ENCODE results near the gene TNNT3. TPM values are rescaled to one million over a fixed set of nuclear protein-coding genes. Genes with fewer than 3 reads are reported as not detected.

The TNNT3 gene
- total RNA-seq, 1 donor: not detected

DNA sequence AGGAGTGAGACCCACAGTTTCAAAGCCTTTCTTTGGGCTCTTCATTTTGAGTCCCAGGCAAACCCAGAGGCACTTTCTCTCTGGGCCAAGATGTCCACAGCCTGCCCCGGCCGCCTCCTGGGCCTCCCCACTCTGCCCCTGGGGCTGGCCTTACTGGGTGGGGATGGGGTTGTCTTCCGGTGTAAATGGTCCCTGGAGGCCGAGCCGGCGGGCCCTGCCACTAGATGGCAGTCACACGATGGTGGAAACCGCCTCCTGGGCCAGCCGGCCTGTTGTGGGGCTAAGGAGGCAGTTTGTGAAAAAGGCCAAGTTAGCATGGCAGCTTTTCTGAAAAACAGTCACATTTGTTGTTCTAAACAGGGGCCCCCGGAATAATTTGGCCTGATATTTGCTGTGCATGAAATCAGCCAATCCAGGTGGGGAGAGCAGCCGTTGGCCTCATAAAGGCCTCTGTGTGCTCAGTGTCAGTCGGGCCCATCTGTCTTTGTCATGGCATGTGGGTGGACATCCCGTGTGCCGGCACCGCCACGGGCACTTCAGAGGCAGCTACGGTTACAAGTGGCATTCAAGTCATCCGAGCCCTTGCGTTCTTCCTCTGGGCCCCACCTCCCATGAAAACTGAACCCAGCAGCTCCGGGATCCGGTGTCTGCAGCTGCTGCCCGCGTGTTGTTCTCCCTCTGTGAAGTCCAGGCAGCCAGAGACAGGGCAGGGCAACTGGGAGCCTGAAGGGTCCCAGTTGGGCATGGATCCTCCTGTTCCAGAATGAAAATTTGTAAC lies 34.2 kb downstream of the TNNT3 start:
- DNase-seq (ENCODE audit: low read depth): peak; percentile 28
- TF ChIP-seq, protein P1, sequence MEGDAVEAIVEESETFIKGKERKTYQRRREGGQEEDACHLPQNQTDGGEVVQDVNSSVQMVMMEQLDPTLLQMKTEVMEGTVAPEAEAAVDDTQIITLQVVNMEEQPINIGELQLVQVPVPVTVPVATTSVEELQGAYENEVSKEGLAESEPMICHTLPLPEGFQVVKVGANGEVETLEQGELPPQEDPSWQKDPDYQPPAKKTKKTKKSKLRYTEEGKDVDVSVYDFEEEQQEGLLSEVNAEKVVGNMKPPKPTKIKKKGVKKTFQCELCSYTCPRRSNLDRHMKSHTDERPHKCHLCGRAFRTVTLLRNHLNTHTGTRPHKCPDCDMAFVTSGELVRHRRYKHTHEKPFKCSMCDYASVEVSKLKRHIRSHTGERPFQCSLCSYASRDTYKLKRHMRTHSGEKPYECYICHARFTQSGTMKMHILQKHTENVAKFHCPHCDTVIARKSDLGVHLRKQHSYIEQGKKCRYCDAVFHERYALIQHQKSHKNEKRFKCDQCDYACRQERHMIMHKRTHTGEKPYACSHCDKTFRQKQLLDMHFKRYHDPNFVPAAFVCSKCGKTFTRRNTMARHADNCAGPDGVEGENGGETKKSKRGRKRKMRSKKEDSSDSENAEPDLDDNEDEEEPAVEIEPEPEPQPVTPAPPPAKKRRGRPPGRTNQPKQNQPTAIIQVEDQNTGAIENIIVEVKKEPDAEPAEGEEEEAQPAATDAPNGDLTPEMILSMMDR (IDR thresholded peaks at IDR 0.05; ENCODE audit: insufficient read depth, low read depth, low read length): no peak

DNA sequence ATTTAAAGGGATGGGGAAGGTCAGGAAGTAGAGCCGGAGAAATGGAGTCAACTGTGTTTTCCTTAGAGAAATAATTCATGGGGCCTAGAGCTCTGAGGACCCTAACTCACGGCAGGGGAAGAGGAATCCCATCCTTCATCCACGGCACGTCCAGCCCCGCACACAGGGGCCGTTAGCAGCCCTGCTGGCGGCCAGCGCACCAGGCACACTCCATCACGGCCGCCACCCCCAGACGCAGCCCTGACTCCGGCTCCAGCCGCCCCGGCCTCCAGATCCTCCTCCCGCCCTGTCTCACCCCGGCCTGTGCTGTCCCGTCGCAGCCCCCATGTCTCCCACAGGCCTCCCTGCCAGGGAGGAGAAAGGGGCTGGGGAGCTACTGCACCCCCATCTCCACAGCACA lies 38.9 kb downstream of the TNNT3 start:
- TF ChIP-seq, protein P1 (IDR thresholded peaks at IDR 0.05; ENCODE audit: insufficient read depth, low read depth, low read length): no peak
- no peak for DNase-seq (ENCODE audit: low read depth)
- H3K4me3 ChIP-seq (ENCODE audit: low read depth, low read length): no peak overlapping the region

More for the DNA sequence above, 34.2 kb downstream of the TNNT3 start:
- H3K4me3 ChIP-seq (ENCODE audit: low read depth, low read length): no peak overlapping the region

DNA sequence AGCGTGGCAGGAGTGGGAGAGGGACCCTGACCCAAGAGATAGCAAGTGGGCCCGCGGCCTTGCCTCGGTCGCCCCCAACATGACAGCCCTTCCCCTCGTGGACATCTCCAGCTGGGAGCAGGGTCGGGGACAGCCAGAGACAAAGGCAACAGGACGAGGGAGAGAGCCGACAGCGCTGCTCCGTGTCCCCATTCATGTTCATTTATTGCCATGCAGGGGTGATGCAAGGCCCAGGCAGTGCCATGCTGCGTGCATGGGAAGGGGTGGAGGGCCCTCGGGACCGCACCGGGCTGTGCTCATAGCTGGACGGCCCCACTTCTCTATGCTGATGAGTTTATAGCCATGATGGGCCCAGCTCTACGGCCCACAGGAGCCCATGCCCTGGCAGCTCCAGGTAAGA lies 40.3 kb downstream of the TNNT3 start:
- TF ChIP-seq, protein P1 (IDR thresholded peaks at IDR 0.05; ENCODE audit: insufficient read depth, low read depth, low read length): no peak
- no peak overlapping the region for H3K4me3 ChIP-seq (ENCODE audit: low read depth, low read length)
- DNase-seq (ENCODE audit: low read depth): no peak

DNA sequence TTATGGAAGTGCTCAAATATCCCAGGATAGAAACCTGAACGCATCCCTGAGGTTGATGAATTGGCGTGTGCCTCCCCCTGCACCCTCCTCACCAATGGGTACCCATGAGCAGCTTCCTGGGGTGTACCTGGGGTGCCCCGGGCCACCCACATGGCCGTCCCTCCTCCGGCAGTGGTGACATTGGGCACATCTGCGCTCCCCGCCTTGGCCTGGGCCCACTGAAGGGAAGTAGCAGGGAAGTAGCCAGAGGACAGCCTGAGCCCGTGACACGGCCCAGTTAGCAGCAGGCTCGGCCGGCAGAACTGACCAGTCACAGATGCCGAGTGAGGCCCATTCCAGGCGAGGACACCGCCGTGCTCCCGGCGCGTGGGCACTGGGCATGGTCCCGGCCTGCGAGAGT lies 44.4 kb downstream of the TNNT3 start:
- no peak for DNase-seq (ENCODE audit: low read depth)
- H3K4me3 ChIP-seq (ENCODE audit: low read depth, low read length): no peak overlapping the region
- TF ChIP-seq, protein P1 (IDR thresholded peaks at IDR 0.05; ENCODE audit: insufficient read depth, low read depth, low read length): no peak

DNA sequence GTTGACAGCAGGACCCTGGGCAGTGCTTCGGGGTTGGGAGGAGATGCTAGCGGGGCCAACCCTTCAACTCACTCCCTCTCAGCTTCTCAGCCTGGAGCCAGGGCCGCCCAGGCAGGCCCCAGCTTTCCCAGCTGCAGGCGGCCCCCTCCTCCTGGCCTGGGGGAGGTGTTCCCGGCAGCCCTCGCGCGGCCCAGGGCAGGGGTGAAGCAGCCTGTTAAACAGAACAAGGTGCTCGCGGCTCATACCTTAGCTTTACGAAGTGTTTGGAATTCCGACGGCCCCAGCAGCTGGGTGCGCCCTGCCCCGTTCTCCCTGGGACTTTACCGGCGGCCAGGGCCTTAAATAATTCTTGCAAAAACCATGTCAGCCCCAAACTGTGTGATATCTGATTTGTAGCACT lies 44.8 kb downstream of the TNNT3 start:
- no peak for DNase-seq (ENCODE audit: low read depth)
- TF ChIP-seq, protein P1 (IDR thresholded peaks at IDR 0.05; ENCODE audit: insufficient read depth, low read depth, low read length): no peak
- no peak overlapping the region for H3K4me3 ChIP-seq (ENCODE audit: low read depth, low read length)

DNA sequence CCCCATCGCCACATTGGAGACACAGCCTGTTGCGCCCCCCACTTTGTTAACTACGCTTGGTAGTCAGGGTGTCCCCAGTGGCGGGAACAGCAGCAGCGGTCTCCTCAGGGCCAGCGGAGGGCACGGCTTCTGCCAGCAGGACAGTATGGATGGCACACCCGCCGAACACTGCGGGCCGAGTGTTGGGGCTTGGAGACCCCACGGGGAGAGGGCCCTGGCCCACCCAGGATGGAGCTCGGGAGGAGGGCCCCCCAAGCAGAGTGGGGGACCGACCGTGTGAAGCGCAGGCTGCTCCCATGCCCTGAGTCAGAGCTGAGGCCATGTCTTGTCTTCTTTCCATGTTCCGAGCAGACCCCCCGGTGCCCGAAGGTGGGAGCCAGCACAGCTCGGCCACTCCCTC lies 45.5 kb downstream of the TNNT3 start:
- no peak overlapping the region for H3K4me3 ChIP-seq (ENCODE audit: low read depth, low read length)
- DNase-seq (ENCODE audit: low read depth): no peak
- TF ChIP-seq, protein P1 (IDR thresholded peaks at IDR 0.05; ENCODE audit: insufficient read depth, low read depth, low read length): no peak

DNA sequence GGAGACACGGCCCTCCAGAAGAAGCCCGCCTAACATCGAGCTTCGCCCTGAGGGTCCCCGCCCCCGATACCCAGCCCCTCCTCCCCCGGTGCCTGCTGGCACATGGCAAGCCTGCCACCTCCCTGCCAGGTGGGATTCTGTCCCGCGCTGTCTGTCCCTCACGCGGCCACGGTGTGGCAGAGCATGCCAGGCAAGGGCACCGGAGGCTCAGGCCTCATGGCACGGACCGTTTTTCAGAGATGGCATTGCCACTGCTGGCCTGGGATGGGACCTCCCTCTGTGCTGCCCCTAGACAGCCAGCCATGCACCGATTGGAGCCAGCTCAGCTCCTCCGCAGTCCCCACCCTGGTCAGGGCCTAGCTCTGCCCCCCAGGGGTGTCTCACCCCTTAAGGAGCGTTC lies 47.0 kb downstream of the TNNT3 start:
- TF ChIP-seq, protein P1 (IDR thresholded peaks at IDR 0.05; ENCODE audit: insufficient read depth, low read depth, low read length): no peak
- DNase-seq (ENCODE audit: low read depth): no peak
- H3K4me3 ChIP-seq (ENCODE audit: low read depth, low read length): no peak overlapping the region
